ENCODE measurements around the gene CCDC12.

GRCh38 chr3:46950177-46950576 is 26.4 kb downstream of the CCDC12 start:
- TF ChIP-seq EZH2 (IDR thresholded peaks at IDR 0.05) (no peak), POLR2AphosphoS5 (IDR thresholded peaks at IDR 0.05; ENCODE audit: borderline replicate concordance, low read depth, low read length) (no peak)

All from SK-N-MC (cell line).